ENCODE data around the gene PGM2L1. TPM values are rescaled to one million over a fixed set of nuclear protein-coding genes. Genes with fewer than 3 reads are reported as not detected.

PGM2L1 gene
- total RNA-seq, 1 donor from 2014 or later, result 18.6 TPM

DNA sequence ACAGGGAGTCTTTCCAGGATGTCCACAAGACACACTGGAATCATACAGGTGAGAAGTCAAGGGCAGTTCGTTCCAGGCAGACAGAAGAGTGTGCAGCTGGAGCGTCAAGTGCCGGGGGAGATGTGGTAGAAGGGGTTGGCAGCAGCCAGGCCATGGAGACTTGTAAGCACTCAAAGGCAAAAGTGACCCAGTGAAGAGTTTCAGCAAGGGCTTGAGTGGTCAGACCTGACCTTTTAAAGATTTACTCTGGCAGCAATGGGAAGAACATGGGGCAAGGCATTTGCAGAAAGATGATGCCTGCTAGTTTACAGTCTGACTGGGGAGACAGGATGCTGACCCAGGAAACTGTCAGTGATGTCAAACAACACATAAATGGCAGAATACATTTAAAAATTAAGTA, 115.8 kb downstream of the PGM2L1 start:
- no peak for DNase-seq (ENCODE audit: low spot score in 2 of 2, unreplicated experiment in 2 of 2)
- TF ChIP-seq, protein P1, sequence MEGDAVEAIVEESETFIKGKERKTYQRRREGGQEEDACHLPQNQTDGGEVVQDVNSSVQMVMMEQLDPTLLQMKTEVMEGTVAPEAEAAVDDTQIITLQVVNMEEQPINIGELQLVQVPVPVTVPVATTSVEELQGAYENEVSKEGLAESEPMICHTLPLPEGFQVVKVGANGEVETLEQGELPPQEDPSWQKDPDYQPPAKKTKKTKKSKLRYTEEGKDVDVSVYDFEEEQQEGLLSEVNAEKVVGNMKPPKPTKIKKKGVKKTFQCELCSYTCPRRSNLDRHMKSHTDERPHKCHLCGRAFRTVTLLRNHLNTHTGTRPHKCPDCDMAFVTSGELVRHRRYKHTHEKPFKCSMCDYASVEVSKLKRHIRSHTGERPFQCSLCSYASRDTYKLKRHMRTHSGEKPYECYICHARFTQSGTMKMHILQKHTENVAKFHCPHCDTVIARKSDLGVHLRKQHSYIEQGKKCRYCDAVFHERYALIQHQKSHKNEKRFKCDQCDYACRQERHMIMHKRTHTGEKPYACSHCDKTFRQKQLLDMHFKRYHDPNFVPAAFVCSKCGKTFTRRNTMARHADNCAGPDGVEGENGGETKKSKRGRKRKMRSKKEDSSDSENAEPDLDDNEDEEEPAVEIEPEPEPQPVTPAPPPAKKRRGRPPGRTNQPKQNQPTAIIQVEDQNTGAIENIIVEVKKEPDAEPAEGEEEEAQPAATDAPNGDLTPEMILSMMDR (IDR thresholded peaks at IDR 0.05; ENCODE audit: unreplicated experiment), result no peak
- H3K9me3 Mint-ChIP-seq, result no peaks in the 10 kb centered on the region
- no peak overlapping the region for H3K4me3 Mint-ChIP-seq
- H3K4me1 Mint-ChIP-seq, result peaks cover 10% of the 10 kb centered on the region
- no peak overlapping the region for H3K27ac Mint-ChIP-seq
- no peaks in the 10 kb centered on the region for H3K27me3 Mint-ChIP-seq (ENCODE audit: low read depth)
- no peaks in the 10 kb centered on the region for H3K36me3 Mint-ChIP-seq

DNA sequence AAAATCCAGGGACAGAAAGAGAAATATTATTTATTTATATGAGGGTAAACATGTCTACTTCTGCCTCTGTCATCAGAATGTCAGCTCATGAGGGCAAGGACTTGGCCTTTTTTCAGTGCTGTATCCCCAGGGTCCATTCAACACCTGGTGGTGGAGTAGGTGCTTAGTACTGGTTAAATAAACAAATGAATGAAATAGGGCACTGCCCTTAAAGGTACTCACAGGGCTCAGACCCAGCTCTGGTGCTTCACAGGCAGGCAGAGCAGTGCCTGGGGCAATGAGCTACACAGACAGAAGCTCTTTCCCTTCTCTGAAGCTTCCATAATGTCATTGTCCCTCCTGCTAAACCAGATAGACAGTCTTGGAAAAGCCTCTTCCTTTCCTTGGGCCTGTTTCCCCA, 117.7 kb downstream of the PGM2L1 start:
- Mint-ChIP-seq H3K27me3 (ENCODE audit: low read depth) (no peaks in the 10 kb centered on the region), H3K27ac (no peak overlapping the region), H3K4me3 (no peak overlapping the region), H3K9me3 (no peaks in the 10 kb centered on the region), H3K36me3 (no peaks in the 10 kb centered on the region), H3K4me1 (peaks cover 10% of the 10 kb centered on the region)
- TF ChIP-seq, protein P1 (IDR thresholded peaks at IDR 0.05; ENCODE audit: unreplicated experiment), result no peak
- no peak for DNase-seq (ENCODE audit: low spot score in 2 of 2, unreplicated experiment in 2 of 2)

Small RNAs within 50 kb of the gene (microRNA-seq; reads per million reads assigned to microRNA genes)
- gene MIR548AL, result 1.2 reads per million

Other genes starting within 250 kb of the PGM2L1 start
- gene C2CD3, start 227.4 kb downstream of the PGM2L1 start, total RNA-seq, result 32.5 to 34.8 TPM (median 33.0 TPM) in 3 replicates
- gene PPME1, start 227.1 kb downstream of the PGM2L1 start, total RNA-seq, result 50.6 to 52.8 TPM (median 51.6 TPM) in 3 replicates
- gene P4HA3, start 86.8 kb downstream of the PGM2L1 start, total RNA-seq, result 1.4 to 1.7 TPM (median 1.6 TPM) in 3 replicates
- gene KCNE3, start 69.1 kb upstream of the PGM2L1 start, total RNA-seq, result 4.3 to 5.1 TPM (median 5.0 TPM) in 3 replicates
- 6.4 to 9.1 TPM (median 8.7 TPM) in 3 replicates for gene LIPT2, start 95.3 kb upstream of the PGM2L1 start, total RNA-seq
- gene POLD3, start 194.1 kb upstream of the PGM2L1 start, total RNA-seq, result 21.7 to 24.9 TPM (median 23.8 TPM) in 3 replicates